Activated naive CD4-positive, alpha-beta T cell treated with anti-CD3 and anti-CD28 coated beads, Interleukin-2, amount 10 ng/mL, durations not matched to agents 7 days and 5 days (primary cell): ENCODE results near the gene MAML2.

ENCODE experiments used
- CTCF ChIA-PET: fragments of 350-600 bp; sonication (Branson Sonifier 250); formaldehyde crosslinking; loops from one replicate; lab custom pipeline; 2021; ENCODE audit warnings: antibody characterized with exemption; lab: Charles Lee
- DNase-seq: peaks from one replicate; pipeline ENCODE4 v3.0.0-alpha.2; 2020
- H3K27ac Mint-ChIP-seq: one replicate; pipeline ENCODE4 v1.8.0; 2021; ENCODE audit warnings: mild to moderate bottlenecking, moderate library complexity, mixed read lengths
- H3K27me3 Mint-ChIP-seq: one replicate; pipeline ENCODE4 v1.8.0; 2021; ENCODE audit warnings: mild to moderate bottlenecking, mixed read lengths
- H3K36me3 Mint-ChIP-seq: one replicate; pipeline ENCODE4 v1.8.0; 2021; ENCODE audit warnings: mixed read lengths
- H3K4me1 Mint-ChIP-seq: one replicate; pipeline ENCODE4 v1.8.0; 2021; ENCODE audit warnings: mixed read lengths
- H3K4me3 Mint-ChIP-seq: one replicate; pipeline ENCODE4 v1.8.0; 2021; ENCODE audit warnings: mild to moderate bottlenecking, moderate library complexity, mixed read lengths
- H3K9me3 Mint-ChIP-seq: one replicate; pipeline ENCODE4 v1.8.0; 2021; ENCODE audit warnings: mixed read lengths

MAML2 gene

DNA sequence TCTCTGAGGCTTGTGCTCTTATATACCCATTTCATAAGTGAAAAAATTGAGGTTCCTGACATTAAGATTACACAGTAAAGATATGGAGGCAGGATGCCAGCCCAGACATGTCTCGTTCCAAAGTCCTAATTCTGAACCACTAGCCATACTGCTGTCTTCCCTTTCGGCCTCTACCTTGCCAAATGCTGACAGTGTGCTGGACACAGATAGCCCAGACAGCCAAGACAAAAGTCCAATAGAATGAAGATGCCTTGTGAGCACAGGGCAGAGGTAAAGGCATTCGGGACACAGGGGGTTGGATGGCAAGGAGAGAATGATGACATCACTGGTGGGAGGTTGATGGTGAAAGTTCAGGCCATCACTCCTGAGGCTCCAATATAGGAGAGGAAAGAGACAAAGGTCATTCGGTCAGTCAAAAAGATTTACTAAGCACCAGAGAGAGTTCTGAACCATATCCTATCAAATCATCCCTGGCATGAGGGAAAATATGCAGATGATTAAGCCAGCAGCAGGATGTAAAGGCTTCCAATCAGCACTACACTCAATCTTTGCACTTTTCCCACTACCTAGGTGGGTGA, 245.1 kb downstream of the MAML2 start:
- Mint-ChIP-seq H3K4me3 (no peak overlapping the region), H3K4me1 (no peaks in the 10 kb centered on the region), H3K36me3 (peaks cover 20% of the 10 kb centered on the region), H3K9me3 (no peaks in the 10 kb centered on the region), H3K27ac (no peak overlapping the region), H3K27me3 (no peaks in the 10 kb centered on the region)
- no peak for DNase-seq
- CTCF ChIA-PET = no interaction called here

DNA sequence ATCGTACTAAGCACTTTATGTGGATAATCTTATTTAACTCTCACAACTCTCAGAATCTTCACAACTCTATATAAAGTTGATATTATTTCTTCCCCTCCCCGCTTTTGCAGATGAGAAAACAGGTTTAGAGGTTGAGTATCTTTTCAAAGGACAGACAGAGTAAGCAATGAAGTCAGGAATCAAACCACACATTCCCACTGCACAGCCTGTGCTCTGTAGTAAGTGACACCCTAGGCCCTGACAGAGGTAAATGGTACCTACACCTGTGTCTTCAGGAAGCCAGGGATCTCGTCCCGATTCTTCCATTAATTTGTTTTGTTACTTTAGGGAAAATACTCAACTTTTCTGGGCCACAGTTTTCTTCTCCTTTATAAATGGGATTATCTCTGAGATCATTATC, 246.6 kb downstream of the MAML2 start:
- H3K36me3 Mint-ChIP-seq = peaks cover 30% of the 10 kb centered on the region
- H3K27ac Mint-ChIP-seq = no peak overlapping the region
- DNase-seq = no peak
- H3K4me1 Mint-ChIP-seq = peaks cover 5% of the 10 kb centered on the region
- CTCF ChIA-PET = interaction anchor here (1.2 kb wide), 1 partner anchor 246 kb away, joined by 3 read pairs; the partner anchor contains the start of gene MAML2
- no peak overlapping the region for H3K4me3 Mint-ChIP-seq
- no peaks in the 10 kb centered on the region for H3K9me3 Mint-ChIP-seq
- H3K27me3 Mint-ChIP-seq = no peaks in the 10 kb centered on the region

DNA sequence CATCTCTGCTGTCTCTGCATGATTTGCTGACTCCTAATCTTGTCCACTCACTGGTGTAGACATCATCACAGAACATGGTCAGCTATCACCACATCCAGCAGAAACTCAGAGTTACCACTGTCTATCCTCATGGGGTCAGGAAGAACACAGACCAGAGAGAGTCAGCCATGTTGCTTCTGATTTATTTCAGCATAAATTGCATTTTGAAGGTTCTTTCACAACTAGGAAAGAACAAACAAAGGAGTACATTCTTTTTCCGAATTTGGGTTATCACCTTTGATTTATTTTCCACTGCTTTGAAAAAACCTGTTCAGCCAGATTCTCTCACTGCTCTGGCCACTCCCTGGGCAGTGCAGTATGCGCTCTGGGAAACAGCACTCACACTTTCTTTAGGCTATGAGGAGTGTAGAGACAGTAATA, 247.1 kb downstream of the MAML2 start:
- CTCF ChIA-PET = interaction anchor here (1.0 to 1.2 kb wide), 2 partner anchors 247 to 248 kb away, joined by 3 to 4 read pairs; partner anchors contain the start of gene MAML2
- peaks cover 5% of the 10 kb centered on the region for H3K4me1 Mint-ChIP-seq
- H3K27ac Mint-ChIP-seq = no peak overlapping the region
- H3K27me3 Mint-ChIP-seq = no peaks in the 10 kb centered on the region
- no peaks in the 10 kb centered on the region for H3K9me3 Mint-ChIP-seq
- H3K4me3 Mint-ChIP-seq = no peak overlapping the region
- no peak for DNase-seq
- H3K36me3 Mint-ChIP-seq = peaks cover 31% of the 10 kb centered on the region

DNA sequence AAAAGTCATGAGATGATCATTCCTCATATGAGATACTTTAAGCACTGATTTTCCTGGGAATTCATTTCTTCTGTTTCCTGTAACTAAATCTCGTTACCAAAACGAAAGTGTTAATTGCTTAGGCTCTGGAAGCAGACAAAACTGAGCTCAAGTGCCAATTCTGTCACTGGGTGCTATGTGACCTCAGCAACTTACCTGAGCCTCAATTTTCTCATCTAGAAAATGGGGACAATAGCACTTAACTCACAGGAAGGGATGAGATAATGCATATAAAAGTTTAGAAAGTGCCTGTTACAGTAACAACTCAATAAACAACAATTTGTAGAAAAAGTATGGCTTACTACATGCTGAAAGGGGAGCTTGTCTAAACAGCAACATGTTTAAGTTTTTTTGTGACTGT, 248.8 kb downstream of the MAML2 start:
- CTCF ChIA-PET = interaction anchor here (1.2 to 5.4 kb wide), 2 partner anchors 243 to 249 kb away, joined by 3 to 47 read pairs; partner anchors contain the start of gene MAML2
- no peak for DNase-seq
- H3K9me3 Mint-ChIP-seq = no peaks in the 10 kb centered on the region
- H3K27ac Mint-ChIP-seq = no peak overlapping the region
- no peak overlapping the region for H3K4me3 Mint-ChIP-seq
- H3K4me1 Mint-ChIP-seq = peaks cover 5% of the 10 kb centered on the region
- H3K36me3 Mint-ChIP-seq = peaks cover 35% of the 10 kb centered on the region
- H3K27me3 Mint-ChIP-seq = no peaks in the 10 kb centered on the region

DNA sequence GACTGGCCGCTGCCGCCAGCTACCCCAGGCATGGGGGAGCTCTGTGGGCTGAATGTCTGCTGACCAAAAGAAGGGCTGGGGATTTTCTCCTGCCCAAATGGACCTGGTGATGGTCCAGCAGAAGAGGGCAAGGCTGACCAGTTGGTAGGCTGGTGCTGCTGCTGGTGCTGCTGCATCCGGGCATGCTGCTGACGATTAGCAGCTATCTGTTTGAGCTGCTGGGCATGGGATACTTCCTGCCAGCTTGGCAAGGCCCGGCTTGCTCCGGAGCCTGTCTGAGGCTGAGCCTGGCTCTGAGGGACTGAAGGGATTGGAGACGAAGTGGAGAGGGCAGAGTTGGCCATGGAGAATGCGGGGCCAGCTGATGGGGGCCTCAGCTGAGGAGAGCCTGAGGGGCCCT, 250.5 kb downstream of the MAML2 start:
- H3K36me3 Mint-ChIP-seq = peaks cover 47% of the 10 kb centered on the region
- H3K4me3 Mint-ChIP-seq = no peak overlapping the region
- no peaks in the 10 kb centered on the region for H3K9me3 Mint-ChIP-seq
- H3K4me1 Mint-ChIP-seq = peaks cover 5% of the 10 kb centered on the region
- no peak for DNase-seq
- CTCF ChIA-PET = interaction anchor here (0.8 to 5.4 kb wide), 11 partner anchors 29 to 333 kb away, joined by 3 to 47 read pairs (median 3); partner anchors contain the start of gene MAML2
- no peaks in the 10 kb centered on the region for H3K27me3 Mint-ChIP-seq
- no peak overlapping the region for H3K27ac Mint-ChIP-seq

DNA sequence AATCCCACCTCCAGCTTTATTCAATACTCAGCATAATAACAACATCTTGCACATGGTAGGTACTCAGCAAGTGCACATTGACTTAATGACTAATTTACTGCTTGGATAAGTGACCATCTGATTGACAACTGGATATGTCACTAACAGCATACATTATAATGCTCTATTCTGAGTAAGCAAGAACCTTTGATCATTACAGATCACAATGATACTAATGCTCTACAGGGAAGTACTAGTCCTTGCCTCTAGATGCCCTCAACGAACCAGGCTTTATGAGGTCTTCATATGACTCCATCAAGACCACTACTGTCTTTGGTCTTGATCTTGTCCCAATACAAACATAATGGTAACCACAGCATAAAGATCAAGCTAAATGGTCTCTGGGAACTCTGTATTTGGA, 251.5 kb downstream of the MAML2 start:
- no peak overlapping the region for H3K27ac Mint-ChIP-seq
- H3K4me3 Mint-ChIP-seq = no peak overlapping the region
- H3K4me1 Mint-ChIP-seq = peaks cover 5% of the 10 kb centered on the region

DNA sequence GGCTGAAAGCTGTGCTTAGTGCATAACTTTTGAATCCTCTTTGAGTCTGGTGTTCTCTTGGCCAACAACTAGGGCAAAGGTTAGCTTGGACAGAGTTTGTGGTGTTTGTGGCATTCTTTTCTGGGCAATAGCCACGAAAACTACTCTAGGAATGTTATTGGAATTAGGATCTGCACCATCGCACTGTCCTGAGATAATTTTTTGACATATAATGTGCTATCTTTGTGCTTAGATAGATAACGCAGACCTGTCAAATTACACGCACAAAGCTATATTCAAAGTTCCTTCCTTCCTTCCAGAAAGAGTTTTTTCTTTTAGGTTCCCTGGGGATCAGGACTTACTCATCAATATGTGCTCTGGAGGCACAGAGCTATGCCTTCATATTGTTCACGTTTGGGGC, 252.3 kb downstream of the MAML2 start:
- no peaks in the 10 kb centered on the region for H3K9me3 Mint-ChIP-seq
- H3K27ac Mint-ChIP-seq = no peak overlapping the region
- H3K4me3 Mint-ChIP-seq = no peak overlapping the region
- H3K4me1 Mint-ChIP-seq = peaks cover 5% of the 10 kb centered on the region
- DNase-seq = no peak
- CTCF ChIA-PET = interaction anchor here (0.7 to 5.4 kb wide), 7 partner anchors 30 to 303 kb away, joined by 3 to 47 read pairs (median 4); partner anchors contain the start of gene MAML2
- peaks cover 53% of the 10 kb centered on the region for H3K36me3 Mint-ChIP-seq
- no peaks in the 10 kb centered on the region for H3K27me3 Mint-ChIP-seq

More for the DNA sequence above, 251.5 kb downstream of the MAML2 start:
- peak; percentile 34 for DNase-seq
- H3K9me3 Mint-ChIP-seq = no peaks in the 10 kb centered on the region
- CTCF ChIA-PET = interaction anchor here (0.7 to 5.4 kb wide), 13 partner anchors 28 to 334 kb away, joined by 3 to 47 read pairs (median 3); partner anchors contain the start of gene MAML2
- H3K36me3 Mint-ChIP-seq = peaks cover 54% of the 10 kb centered on the region
- H3K27me3 Mint-ChIP-seq = no peaks in the 10 kb centered on the region

DNA sequence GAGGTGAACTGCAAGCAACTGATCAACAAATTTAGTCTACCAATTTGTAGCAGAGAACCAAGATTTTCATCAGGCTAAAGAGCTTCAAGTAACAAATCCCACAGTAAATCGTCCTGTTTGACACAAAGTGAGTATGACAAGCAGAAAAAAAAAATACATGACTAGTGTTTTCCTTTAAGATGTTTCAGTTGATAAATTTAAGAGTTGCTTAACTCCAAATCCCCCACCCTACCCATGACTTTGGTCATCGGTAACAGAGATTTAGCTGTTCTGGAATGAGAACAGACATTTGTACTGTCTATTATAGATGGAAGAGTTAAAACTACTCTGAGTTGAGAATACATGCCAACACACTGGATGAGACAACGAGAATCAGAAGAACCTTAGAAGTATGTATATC, 254.1 kb downstream of the MAML2 start:
- no peak for DNase-seq
- Mint-ChIP-seq H3K4me3 (no peak overlapping the region), H3K36me3 (peaks cover 64% of the 10 kb centered on the region), H3K9me3 (peaks cover 3% of the 10 kb centered on the region), H3K4me1 (peaks cover 12% of the 10 kb centered on the region), H3K27ac (no peak overlapping the region), H3K27me3 (no peaks in the 10 kb centered on the region)
- CTCF ChIA-PET = interaction anchor here (1.0 to 5.4 kb wide), 5 partner anchors 13 to 303 kb away, joined by 3 to 47 read pairs (median 4); partner anchors contain the start of gene MAML2

DNA sequence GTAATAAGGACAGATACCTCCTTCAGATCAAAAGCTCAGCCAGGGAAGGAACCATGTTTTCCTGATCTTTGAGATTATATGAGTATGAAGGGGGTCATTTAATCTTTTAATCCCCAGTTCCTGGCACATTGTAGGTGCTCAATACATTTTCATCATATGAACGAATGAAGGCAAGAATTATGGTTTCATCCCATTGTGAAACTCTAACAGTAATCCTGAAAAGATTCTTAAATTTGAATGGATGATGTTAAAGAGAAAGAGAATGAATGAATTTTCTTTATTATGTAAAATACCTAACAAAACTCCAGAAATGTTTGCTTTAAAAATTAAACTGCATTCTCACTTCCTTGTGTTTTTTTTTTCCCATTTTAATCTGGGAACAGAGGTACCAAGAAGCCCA, 256.9 kb downstream of the MAML2 start:
- Mint-ChIP-seq H3K4me1 (peaks cover 6% of the 10 kb centered on the region), H3K9me3 (peaks cover 3% of the 10 kb centered on the region), H3K4me3 (no peak overlapping the region)

DNA sequence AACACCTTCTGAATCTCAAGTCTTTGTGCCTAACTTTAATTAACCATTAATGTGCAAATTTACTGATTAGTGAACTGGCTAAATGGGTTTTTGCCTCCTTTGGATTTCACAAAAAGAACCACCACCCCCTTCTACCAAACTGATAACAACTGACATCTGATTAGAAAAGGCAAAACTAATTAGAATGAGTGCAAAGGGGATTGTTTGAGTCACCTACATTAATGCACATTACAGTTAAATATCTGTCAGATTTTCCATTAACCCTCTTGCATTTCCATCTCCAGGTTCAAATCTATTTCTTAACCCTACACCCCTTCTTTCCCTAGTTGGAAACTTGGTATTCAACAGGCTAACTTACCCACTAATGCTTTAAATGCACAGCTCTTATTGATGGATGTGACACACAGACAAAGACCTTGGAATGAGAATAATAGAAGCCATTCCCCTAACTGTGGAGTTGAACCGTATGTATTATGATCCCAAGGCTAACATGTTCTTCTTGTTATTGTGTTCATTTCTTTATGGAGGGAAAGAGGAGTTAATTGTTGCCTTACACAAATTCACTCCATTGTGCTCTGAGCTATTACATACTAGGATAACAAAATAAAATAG, 257.6 kb downstream of the MAML2 start:
- H3K27me3 Mint-ChIP-seq = no peaks in the 10 kb centered on the region
- H3K4me3 Mint-ChIP-seq = no peak overlapping the region
- CTCF ChIA-PET = interaction anchor here (1.6 to 2.0 kb wide), 2 partner anchors 30 to 258 kb away, joined by 6 to 8 read pairs; partner anchors contain the start of gene MAML2
- H3K36me3 Mint-ChIP-seq = peaks cover 39% of the 10 kb centered on the region
- H3K27ac Mint-ChIP-seq = no peak overlapping the region
- peaks cover 6% of the 10 kb centered on the region for H3K4me1 Mint-ChIP-seq
- no peak for DNase-seq
- H3K9me3 Mint-ChIP-seq = peaks cover 3% of the 10 kb centered on the region

More for the DNA sequence above, 256.9 kb downstream of the MAML2 start:
- DNase-seq = no peak
- Mint-ChIP-seq H3K27ac (no peak overlapping the region), H3K27me3 (no peaks in the 10 kb centered on the region), H3K36me3 (peaks cover 43% of the 10 kb centered on the region)
- CTCF ChIA-PET = interaction anchor here (1.6 to 2.0 kb wide), 2 partner anchors 31 to 257 kb away, joined by 6 to 8 read pairs; partner anchors contain the start of gene MAML2

DNA sequence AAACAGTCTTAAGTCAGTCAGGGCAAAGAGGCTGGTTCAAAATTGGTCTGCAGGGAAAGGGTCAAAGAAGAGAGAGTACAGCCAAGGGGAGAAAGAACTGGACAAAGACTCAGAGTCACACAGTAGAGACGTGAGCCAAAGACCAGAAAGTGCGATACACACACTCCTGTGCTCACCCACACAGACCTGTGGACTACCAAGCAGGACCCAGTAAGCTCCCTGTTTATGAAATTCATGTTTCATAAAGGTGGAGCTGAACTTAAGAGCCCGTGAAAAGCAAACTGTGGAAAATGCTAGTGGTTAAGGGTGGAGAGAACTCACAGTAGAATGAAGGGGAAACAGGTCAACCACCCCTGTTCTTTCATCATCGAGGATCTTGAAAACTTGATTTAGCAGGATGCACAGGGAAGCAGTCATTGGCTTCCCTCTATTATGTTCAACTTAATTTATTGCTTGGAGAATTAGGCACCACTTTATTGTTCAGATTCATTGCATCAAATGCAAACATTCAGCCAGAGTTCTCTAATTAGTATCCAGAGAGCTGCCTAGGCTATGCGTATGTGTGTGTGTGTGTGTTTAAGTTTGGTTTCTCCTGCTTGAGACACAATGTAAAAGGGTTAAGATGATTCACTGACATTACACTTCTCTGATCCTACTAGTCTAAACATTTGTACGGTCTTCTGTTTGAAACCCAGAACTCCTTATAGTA, 258.2 kb downstream of the MAML2 start:
- Mint-ChIP-seq H3K4me3 (no peak overlapping the region), H3K9me3 (peaks cover 3% of the 10 kb centered on the region), H3K36me3 (peaks cover 41% of the 10 kb centered on the region), H3K27ac (no peak overlapping the region), H3K27me3 (no peaks in the 10 kb centered on the region), H3K4me1 (peaks cover 10% of the 10 kb centered on the region)
- no peak for DNase-seq
- CTCF ChIA-PET = no interaction called here

DNA sequence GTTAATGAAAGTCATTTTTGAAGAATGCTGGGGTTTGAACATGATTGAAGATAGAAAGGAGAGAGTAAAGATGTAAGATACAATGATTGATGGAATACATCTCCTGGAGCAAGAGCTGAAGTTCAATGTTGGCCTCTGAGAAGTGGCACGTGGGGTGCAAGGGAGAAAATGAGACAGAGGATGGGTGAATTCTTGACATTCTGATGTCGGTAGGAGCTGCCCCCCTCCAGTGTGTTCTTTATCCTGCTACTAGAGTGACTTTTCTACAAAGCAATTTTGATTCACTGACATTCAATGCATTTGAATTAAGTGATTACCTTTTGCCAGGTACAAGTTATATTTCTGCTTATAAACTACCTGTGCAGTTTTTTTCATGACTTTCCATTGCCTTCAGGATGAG, 260.1 kb downstream of the MAML2 start:
- Mint-ChIP-seq H3K9me3 (peaks cover 3% of the 10 kb centered on the region), H3K27ac (no peak overlapping the region), H3K27me3 (no peaks in the 10 kb centered on the region), H3K36me3 (peaks cover 38% of the 10 kb centered on the region), H3K4me3 (no peak overlapping the region), H3K4me1 (peaks cover 16% of the 10 kb centered on the region)
- DNase-seq = no peak
- CTCF ChIA-PET = interaction anchor here (1.1 to 1.3 kb wide), 2 partner anchors 12 to 22 kb away, joined by 3 to 4 read pairs; no protein-coding TSS in a partner anchor

DNA sequence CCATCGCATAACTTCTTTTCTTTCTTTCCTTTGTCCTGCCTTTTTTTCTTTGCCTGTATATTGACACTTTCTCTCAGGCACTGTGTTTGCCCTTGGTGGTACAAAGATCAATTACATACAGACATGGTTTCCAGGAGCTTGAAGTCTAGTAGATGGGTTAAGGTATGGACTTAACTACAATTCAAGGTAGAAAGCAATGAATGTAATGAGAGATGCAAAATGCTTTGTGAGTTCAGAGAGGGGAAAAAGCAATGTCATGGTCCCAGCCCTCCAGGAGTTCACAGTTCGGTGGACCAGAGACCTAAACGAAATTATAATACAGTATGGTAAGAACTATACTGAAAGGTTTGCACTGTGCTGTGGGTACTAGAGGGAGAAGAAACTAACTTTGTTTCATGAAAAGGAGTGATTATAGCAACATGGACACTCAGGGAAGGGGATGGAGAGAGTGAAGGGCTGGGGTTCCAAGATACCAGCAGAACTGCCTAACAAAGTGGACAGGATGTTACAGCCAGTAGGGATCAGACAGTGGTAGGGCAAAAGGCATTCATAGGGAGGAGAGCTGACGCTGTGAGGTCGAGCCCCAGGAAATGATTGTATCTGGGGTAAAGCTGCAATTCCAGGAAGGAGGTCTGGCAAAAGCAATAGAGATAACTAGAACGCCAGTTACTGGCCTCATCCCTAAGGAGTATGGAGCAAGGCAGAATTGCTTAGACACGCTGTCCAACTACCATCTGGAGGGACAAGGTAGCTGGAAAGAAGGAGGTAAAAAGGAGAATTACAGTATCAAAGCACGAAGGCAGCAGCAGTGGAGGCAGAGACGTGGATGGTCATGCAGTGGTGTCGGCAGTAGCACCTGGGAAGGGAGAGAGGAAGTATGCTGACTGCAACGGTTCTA, 260.7 kb downstream of the MAML2 start:
- Mint-ChIP-seq H3K4me3 (no peak overlapping the region), H3K4me1 (peaks cover 17% of the 10 kb centered on the region), H3K27me3 (no peaks in the 10 kb centered on the region), H3K36me3 (peaks cover 33% of the 10 kb centered on the region), H3K27ac (no peak overlapping the region), H3K9me3 (peaks cover 3% of the 10 kb centered on the region)
- CTCF ChIA-PET = interaction anchor here (1.1 to 2.1 kb wide), 3 partner anchors 21 to 260 kb away, joined by 4 to 6 read pairs (median 4); partner anchors contain the start of gene MAML2
- DNase-seq = no peak
